ENCODE measurements around the gene COQ8B. TPM values are rescaled to one million over a fixed set of nuclear protein-coding genes. Genes with fewer than 3 reads are reported as not detected.
"Not testable (repeated sequence)": the region's sequence is repeated elsewhere in the genome, so short reads cannot be mapped to it uniquely, and the experiment has no call there.

Gene COQ8B
- total RNA-seq, 2 donors from 2014 or later = 20.1 to 32.0 TPM

GRCh38 chr19:40744554-40745401 is 28.1 kb upstream of the COQ8B start:
- no peak for DNase-seq
- intact Hi-C loops (cut with DNase I) = no loop called here
- ATAC-seq = no peak

GRCh38 chr19:40743926-40744325 is 27.2 kb upstream of the COQ8B start:
- intact Hi-C loops (cut with DNase I) = no loop called here
- DNase-seq (no peak), ATAC-seq (no peak)

GRCh38 chr19:40742886-40743285 is 26.2 kb upstream of the COQ8B start:
- DNase-seq = no peak
- intact Hi-C loops (cut with DNase I) = no loop called here

GRCh38 chr19:40742477-40742876 is 25.8 kb upstream of the COQ8B start:
- no peak for DNase-seq
- peak in 1 of 2 donors; percentile 6 for ATAC-seq
- intact Hi-C loops (cut with DNase I) = no loop called here

More at GRCh38 chr19:40742886-40743285, 26.2 kb upstream of the COQ8B start:
- ATAC-seq = no peak

GRCh38 chr19:40741527-40742390 is 25.1 kb upstream of the COQ8B start:
- intact Hi-C loops (cut with DNase I) = no loop called here
- ATAC-seq = no peak
- DNase-seq = no peak

- intact Hi-C loops (cut with DNase I) = no loop called here
- peak; percentile 6 to 89 for ATAC-seq
- peak; percentile 56 for DNase-seq
These were observed 24.1 kb upstream of the COQ8B start for GRCh38 chr19:40740747-40741146.

GRCh38 chr19:40739871-40740703 is 23.4 kb upstream of the COQ8B start:
- ATAC-seq = peak in 1 of 2 donors; percentile 6
- intact Hi-C loops (cut with DNase I) = no loop called here
- no peak for DNase-seq

GRCh38 chr19:40739030-40739839 is 22.5 kb upstream of the COQ8B start:
- ATAC-seq = no peak
- no peak for DNase-seq
- intact Hi-C loops (cut with DNase I) = no loop called here

- intact Hi-C loops (cut with DNase I) = no loop called here
- ATAC-seq (no peak), DNase-seq (no peak)
These were observed 20.5 kb upstream of the COQ8B start for GRCh38 chr19:40737102-40737644.

- intact Hi-C loops (cut with DNase I) = no loop called here
- no peak for ATAC-seq
- DNase-seq = no peak
These were observed 20.0 kb upstream of the COQ8B start for GRCh38 chr19:40736661-40737060.

- ATAC-seq (no peak), DNase-seq (no peak)
- intact Hi-C loops (cut with DNase I) = no loop called here
These were observed 18.5 kb upstream of the COQ8B start for GRCh38 chr19:40735013-40735771.

- DNase-seq (no peak), ATAC-seq (no peak)
- intact Hi-C loops (cut with DNase I) = no loop called here
These were observed 16.5 kb upstream of the COQ8B start for GRCh38 chr19:40733149-40733548.

GRCh38 chr19:40732304-40732703 is 15.6 kb upstream of the COQ8B start:
- DNase-seq = not testable (repeated sequence)

GRCh38 chr19:40730065-40730464 is 13.4 kb upstream of the COQ8B start:
- intact Hi-C loops (cut with DNase I); ATAC-seq: not testable (repeated sequence)

More at GRCh38 chr19:40732304-40732703, 15.6 kb upstream of the COQ8B start:
- ATAC-seq; intact Hi-C loops (cut with DNase I): not testable (repeated sequence)

GRCh38 chr19:40726279-40726678 is 9.6 kb upstream of the COQ8B start:
- no peak for DNase-seq
- intact Hi-C loops (cut with DNase I) = no loop called here
- ATAC-seq = no peak

More at GRCh38 chr19:40730065-40730464, 13.4 kb upstream of the COQ8B start:
- not testable (repeated sequence) for DNase-seq

- intact Hi-C loops (cut with DNase I) = no loop called here
- ATAC-seq = no peak
- no peak for DNase-seq
These were observed 8.2 kb upstream of the COQ8B start for GRCh38 chr19:40724855-40725254.

GRCh38 chr19:40724315-40724714 is 7.6 kb upstream of the COQ8B start:
- no peak for DNase-seq
- no peak for ATAC-seq
- intact Hi-C loops (cut with DNase I) = no loop called here
